ENCODE data around the gene EVA1C.
"Not testable (repeated sequence)": the region's sequence is repeated elsewhere in the genome, so short reads cannot be mapped to it uniquely, and the experiment has no call there.

The EVA1C gene

DNA sequence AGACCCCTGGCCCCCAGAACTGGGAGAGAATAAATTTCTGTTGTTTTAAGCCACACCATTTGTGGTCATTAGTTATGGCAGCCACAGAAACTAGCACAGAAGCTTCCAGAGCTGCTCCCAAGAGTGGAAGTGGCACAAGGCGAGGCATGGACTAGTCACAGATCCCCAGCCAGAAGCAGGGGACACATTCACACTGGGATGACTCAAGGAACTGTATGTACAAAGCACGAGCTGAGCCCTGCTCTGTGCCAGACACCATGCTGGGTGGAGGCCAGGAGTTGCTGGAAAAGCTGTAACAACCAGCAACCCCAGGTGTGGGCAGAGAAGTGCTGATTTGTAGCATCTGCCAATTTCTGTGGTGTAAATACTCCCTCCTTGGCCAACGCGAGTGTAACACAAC lies 117.2 kb downstream of the EVA1C start:
- Histone ChIP-seq H3K79me2 (ENCODE audit: insufficient read depth, low read length) (no peaks in the 10 kb centered on the region), H3K4me2 (ENCODE audit: low read depth, low read length, poor library complexity, severe bottlenecking) (no peak overlapping the region), H3K9me3 (ENCODE audit: insufficient read depth, low read depth, low read length) (no peaks in the 10 kb centered on the region), H3K36me3 (ENCODE audit: insufficient read depth, low read length) (no peaks in the 10 kb centered on the region), H2AFZ (ENCODE audit: low read length) (no peak overlapping the region), H3K4me3 (ENCODE audit: low read length, poor library complexity, severe bottlenecking) (no peak overlapping the region), H3K9ac (ENCODE audit: low read depth, low read length, poor library complexity, severe bottlenecking) (no peak overlapping the region), H3F3A (ENCODE audit: low read depth) (no peaks in the 10 kb centered on the region), H4K20me1 (ENCODE audit: insufficient read depth, low read length, poor library complexity, severe bottlenecking) (no peaks in the 10 kb centered on the region), H3K27me3 (ENCODE audit: insufficient read depth, low read length, poor library complexity, severe bottlenecking) (no peaks in the 10 kb centered on the region), H3K4me1 (ENCODE audit: insufficient read depth, low read length, poor library complexity, severe bottlenecking) (no peaks in the 10 kb centered on the region), H3K9me2 (replicated peaks; ENCODE audit: low read depth, low read length) (no peaks in the 10 kb centered on the region)
- TF ChIP-seq EZH2phosphoT487 (IDR thresholded peaks at IDR 0.05; ENCODE audit: borderline replicate concordance) (no peak), CTCF (conservative IDR thresholded peaks at IDR 0.05; ENCODE audit: low read length) (no peak)

DNA sequence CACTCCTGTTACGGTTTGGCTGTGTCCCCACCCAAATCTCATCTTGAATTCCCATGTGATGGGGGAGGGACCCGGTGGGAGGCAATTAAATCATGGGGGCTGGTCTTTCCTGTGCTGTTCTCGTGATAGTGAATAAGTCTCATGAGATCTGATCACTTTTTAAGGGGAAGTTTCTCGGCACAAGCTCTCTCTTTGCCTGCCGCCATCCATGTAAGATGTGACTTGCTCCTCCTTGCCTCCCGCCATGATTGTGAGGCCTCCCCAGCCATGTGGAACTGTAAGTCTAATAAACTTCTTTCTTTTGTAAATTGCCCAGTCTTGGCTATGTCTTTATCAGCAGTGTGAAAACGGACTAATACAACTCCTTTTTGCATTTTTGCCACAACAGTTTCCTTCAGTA lies 118.3 kb downstream of the EVA1C start:
- not testable (repeated sequence) for H3K9ac ChIP-seq (ENCODE audit: low read depth, low read length, poor library complexity, severe bottlenecking); H3K4me3 ChIP-seq (ENCODE audit: low read length, poor library complexity, severe bottlenecking); H2AFZ ChIP-seq (ENCODE audit: low read length); H3K9me2 ChIP-seq (replicated peaks; ENCODE audit: low read depth, low read length); H3K36me3 ChIP-seq (ENCODE audit: insufficient read depth, low read length); H3K27me3 ChIP-seq (ENCODE audit: insufficient read depth, low read length, poor library complexity, severe bottlenecking); H3K4me1 ChIP-seq (ENCODE audit: insufficient read depth, low read length, poor library complexity, severe bottlenecking); H3K79me2 ChIP-seq (ENCODE audit: insufficient read depth, low read length); H3F3A ChIP-seq (ENCODE audit: low read depth); H3K9me3 ChIP-seq (ENCODE audit: insufficient read depth, low read depth, low read length); H3K4me2 ChIP-seq (ENCODE audit: low read depth, low read length, poor library complexity, severe bottlenecking); H4K20me1 ChIP-seq (ENCODE audit: insufficient read depth, low read length, poor library complexity, severe bottlenecking)

- not testable (repeated sequence) for H3K9ac ChIP-seq (ENCODE audit: low read depth, low read length, poor library complexity, severe bottlenecking); H3K4me3 ChIP-seq (ENCODE audit: low read length, poor library complexity, severe bottlenecking); H3K9me3 ChIP-seq (ENCODE audit: insufficient read depth, low read depth, low read length); H4K20me1 ChIP-seq (ENCODE audit: insufficient read depth, low read length, poor library complexity, severe bottlenecking); H3F3A ChIP-seq (ENCODE audit: low read depth); H3K36me3 ChIP-seq (ENCODE audit: insufficient read depth, low read length); H3K4me2 ChIP-seq (ENCODE audit: low read depth, low read length, poor library complexity, severe bottlenecking); H3K79me2 ChIP-seq (ENCODE audit: insufficient read depth, low read length); H2AFZ ChIP-seq (ENCODE audit: low read length); H3K4me1 ChIP-seq (ENCODE audit: insufficient read depth, low read length, poor library complexity, severe bottlenecking); H3K27me3 ChIP-seq (ENCODE audit: insufficient read depth, low read length, poor library complexity, severe bottlenecking); H3K9me2 ChIP-seq (replicated peaks; ENCODE audit: low read depth, low read length)
Observed at GRCh38 chr21:32531561-32531960, 119.1 kb downstream of the EVA1C start.

- H3K4me2 ChIP-seq (ENCODE audit: low read depth, low read length, poor library complexity, severe bottlenecking): no peak overlapping the region
- no peak overlapping the region for H3K4me3 ChIP-seq (ENCODE audit: low read length, poor library complexity, severe bottlenecking)
- no peaks in the 10 kb centered on the region for H3F3A ChIP-seq (ENCODE audit: low read depth)
- TF ChIP-seq EZH2phosphoT487 (IDR thresholded peaks at IDR 0.05; ENCODE audit: borderline replicate concordance): no peak
- no peak for TF ChIP-seq CTCF (conservative IDR thresholded peaks at IDR 0.05; ENCODE audit: low read length)
- no peaks in the 10 kb centered on the region for H3K27me3 ChIP-seq (ENCODE audit: insufficient read depth, low read length, poor library complexity, severe bottlenecking)
- no peaks in the 10 kb centered on the region for H3K79me2 ChIP-seq (ENCODE audit: insufficient read depth, low read length)
- no peaks in the 10 kb centered on the region for H4K20me1 ChIP-seq (ENCODE audit: insufficient read depth, low read length, poor library complexity, severe bottlenecking)
- H2AFZ ChIP-seq (ENCODE audit: low read length): no peak overlapping the region
- no peaks in the 10 kb centered on the region for H3K4me1 ChIP-seq (ENCODE audit: insufficient read depth, low read length, poor library complexity, severe bottlenecking)
- no peaks in the 10 kb centered on the region for H3K36me3 ChIP-seq (ENCODE audit: insufficient read depth, low read length)
- H3K9me3 ChIP-seq (ENCODE audit: insufficient read depth, low read depth, low read length): no peaks in the 10 kb centered on the region
- no peaks in the 10 kb centered on the region for H3K9me2 ChIP-seq (replicated peaks; ENCODE audit: low read depth, low read length)
- no peak overlapping the region for H3K9ac ChIP-seq (ENCODE audit: low read depth, low read length, poor library complexity, severe bottlenecking)
Observed at GRCh38 chr21:32532636-32533035, 120.1 kb downstream of the EVA1C start.
